GM10266 (cell line): ENCODE measurements around the gene RBMS2.
A peak's percentile ranks its signal among the peaks of the same experiment; 100 is the strongest.

Experiments
- DNase-seq: peaks from one replicate; pipeline ENCODE4 v3.0.0; 2012; ENCODE audit errors: extremely low spot score
- TF ChIP-seq, protein P1 (sequence below): IDR thresholded peaks from 2 replicates; pipeline ENCODE4 v1.5.1; 2012; ENCODE audit warnings: mild to moderate bottlenecking, low read depth; ENCODE audit not compliant: control insufficient read depth, insufficient read depth; ENCODE audit errors: missing control alignments

The RBMS2 gene

DNA sequence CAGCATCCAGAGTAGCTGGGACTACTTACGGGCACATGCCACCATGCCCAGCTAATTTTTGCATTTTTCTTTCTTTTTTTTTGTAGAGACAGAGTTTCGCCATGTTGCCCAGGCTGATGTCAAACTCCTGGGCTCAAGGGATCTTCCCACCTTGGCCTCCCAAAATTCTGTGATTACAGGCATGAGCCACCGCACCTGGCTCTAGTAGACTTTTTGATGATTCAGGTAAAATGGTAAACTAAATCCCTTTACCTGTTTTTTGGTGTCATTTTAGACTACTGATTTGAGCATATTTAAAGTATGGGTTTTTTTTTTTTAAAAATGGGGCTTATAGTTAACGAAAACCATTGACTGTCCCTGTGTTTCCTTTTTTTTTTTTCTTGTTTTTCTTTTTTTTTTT lies 20.5 kb downstream of the RBMS2 start:
- DNase-seq = no peak
- TF ChIP-seq, protein P1, sequence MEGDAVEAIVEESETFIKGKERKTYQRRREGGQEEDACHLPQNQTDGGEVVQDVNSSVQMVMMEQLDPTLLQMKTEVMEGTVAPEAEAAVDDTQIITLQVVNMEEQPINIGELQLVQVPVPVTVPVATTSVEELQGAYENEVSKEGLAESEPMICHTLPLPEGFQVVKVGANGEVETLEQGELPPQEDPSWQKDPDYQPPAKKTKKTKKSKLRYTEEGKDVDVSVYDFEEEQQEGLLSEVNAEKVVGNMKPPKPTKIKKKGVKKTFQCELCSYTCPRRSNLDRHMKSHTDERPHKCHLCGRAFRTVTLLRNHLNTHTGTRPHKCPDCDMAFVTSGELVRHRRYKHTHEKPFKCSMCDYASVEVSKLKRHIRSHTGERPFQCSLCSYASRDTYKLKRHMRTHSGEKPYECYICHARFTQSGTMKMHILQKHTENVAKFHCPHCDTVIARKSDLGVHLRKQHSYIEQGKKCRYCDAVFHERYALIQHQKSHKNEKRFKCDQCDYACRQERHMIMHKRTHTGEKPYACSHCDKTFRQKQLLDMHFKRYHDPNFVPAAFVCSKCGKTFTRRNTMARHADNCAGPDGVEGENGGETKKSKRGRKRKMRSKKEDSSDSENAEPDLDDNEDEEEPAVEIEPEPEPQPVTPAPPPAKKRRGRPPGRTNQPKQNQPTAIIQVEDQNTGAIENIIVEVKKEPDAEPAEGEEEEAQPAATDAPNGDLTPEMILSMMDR = no peak

DNA sequence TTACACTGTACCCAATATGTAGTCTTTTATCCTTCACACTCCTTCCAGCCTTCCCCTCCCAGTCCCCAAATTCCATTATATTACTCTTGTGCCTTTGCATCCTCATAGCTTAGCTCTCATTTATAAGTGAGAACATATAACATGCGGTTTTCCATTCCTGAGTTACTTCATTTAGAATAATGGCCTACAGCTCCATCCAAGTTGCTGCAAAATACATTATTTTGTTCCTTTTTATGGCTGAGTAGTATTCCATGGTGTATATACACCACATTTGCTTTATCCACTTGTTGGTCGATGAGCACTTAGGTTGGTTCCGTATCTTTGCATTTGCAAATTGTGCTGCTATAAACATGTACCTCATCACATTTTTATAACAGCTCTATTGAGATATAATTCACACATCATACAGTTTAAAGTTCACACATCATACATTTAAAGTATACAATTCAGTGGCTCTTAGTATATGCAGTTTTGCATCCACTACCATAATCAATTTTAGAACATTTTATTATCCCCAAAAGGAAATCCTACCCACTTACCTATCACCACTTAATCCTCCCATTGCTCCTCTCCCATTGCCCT lies 23.5 kb downstream of the RBMS2 start:
- TF ChIP-seq, protein P1 = no peak
- DNase-seq = no peak

DNA sequence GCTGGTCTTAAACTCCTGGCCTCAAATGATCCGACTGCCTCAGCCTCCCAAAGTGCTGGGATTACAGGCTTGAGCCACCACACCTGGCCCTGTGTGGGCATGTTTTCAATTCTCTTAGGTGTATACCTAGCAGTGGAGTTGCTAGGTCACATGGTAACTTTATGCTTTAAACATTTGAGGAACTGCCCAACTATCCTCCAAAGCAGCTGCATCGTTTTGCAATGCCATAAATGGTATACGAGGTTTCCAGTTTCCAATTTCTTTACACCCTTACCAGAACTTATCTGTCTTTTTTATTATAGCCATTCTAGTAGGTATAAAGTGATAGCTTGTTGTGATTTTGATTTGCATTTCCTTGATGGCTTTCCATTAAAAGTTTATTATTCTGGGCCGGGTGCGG lies 25.1 kb downstream of the RBMS2 start:
- TF ChIP-seq, protein P1 = no peak

DNA sequence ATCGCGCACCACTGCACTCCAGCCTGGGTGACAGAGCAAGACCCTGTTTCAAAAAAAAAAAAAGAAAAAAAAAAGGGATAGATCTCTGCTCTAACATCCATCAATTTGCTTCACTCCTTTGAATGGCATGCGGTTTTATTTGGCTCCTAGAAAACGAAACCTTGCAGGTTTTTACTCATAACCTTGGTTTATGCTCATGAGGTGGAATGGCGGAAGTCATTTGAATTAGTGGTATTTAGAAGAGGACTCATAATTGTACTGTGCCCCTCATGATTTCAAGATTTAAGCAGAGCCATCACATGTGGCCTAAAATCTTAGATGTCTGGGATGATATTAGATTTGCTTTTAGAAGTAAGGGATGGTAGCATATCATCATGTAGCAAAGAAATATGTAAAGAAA lies 29.4 kb downstream of the RBMS2 start:
- TF ChIP-seq, protein P1 = no peak
- DNase-seq = no peak

More for the DNA sequence above, 25.1 kb downstream of the RBMS2 start:
- DNase-seq = no peak

DNA sequence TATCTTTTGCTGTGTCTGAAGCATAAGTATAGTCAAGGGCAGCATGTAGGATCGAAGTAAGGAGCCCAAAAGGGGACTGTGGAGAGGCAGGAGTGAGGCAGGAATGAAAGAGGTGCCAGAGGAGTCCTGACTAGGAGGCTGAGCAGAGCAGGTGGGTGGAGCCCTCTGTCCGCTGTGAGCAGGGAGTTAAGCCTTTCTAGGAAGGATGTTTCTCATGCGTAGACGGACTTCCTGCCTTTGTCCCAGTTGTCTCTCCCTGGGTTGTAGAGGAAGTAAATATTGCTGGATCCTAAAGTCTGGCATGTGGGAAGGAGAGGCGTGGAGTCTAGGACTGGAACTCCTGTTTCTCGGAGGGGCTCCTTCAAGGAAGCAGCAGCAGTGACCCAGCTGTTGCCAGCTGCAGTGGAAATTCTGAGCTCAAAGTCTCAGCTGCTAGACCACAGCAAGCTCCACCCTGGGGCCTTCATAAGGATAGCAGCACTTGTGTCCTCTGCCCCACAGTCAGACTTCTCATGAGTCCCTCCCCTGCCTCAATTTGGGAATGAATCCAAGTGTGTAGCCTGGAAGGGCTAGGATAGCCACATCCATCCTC lies 44.0 kb downstream of the RBMS2 start:
- TF ChIP-seq, protein P1 = no peak
- DNase-seq = peak; percentile 51

DNA sequence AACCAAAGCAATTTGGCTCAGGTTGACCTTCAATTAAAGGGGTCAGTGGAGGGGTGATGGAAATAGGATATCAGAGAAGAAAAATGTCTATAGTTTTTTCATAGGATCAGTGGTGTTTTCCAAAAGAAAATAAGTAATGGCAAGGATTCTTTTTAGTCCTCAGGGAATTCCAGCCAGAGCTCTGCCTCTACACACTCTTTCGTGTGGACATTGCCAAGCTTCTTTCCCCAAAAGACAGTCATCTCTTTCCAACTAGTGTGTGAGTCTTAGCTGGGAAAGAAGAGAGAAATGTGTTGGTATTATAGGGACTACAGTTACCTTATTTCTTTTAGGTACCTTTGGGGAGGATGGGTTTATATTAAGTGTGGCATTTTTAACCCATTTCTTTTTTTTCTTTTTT lies 46.5 kb downstream of the RBMS2 start:
- TF ChIP-seq, protein P1 = no peak

DNA sequence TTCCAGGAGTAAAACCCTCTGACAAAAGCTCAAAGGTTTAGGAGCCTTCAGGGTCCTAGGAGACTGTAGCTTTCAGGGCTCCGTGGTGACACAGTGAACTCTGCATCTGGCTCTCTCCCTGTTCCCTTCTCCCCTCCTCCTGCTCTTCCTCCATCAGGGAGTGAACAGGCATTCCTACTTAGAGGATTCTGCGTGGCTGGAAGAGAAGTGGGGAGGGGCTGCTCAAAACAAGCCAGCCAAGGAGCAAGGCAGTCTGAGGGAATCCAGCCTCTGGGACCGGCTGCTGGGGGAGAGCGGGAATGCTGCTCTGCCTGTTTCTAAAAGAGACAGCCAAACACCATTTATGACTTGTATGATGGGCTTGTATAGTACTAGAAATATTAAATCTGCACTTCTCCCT lies 49.5 kb downstream of the RBMS2 start:
- TF ChIP-seq, protein P1 = no peak
- no peak for DNase-seq

More for the DNA sequence above, 46.5 kb downstream of the RBMS2 start:
- no peak for DNase-seq
